ENCODE data around the gene CEP126.

- no peak for TF ChIP-seq EP300 (IDR thresholded peaks at IDR 0.05)
- no peak for TF ChIP-seq CTCF (IDR thresholded peaks at IDR 0.05)
- no peak for TF ChIP-seq POLR2AphosphoS5 (IDR thresholded peaks at IDR 0.05)
These were observed 112.1 kb downstream of the CEP126 start for GRCh38 chr11:102026959-102027358.

Measured in esophagus muscularis mucosa (tissue), 4 donors.